ENCODE measurements around the gene C16orf74.

Gene C16orf74

GRCh38 chr16:85667841-85668413 lies 83.0 kb downstream of the C16orf74 start:
- DNase-seq = no peak

GRCh38 chr16:85667261-85667660 lies 83.6 kb downstream of the C16orf74 start:
- no peak for DNase-seq

- DNase-seq = no peak
Measured at GRCh38 chr16:85665929-85666328, 85.0 kb downstream of the C16orf74 start.

- no peak for DNase-seq
Measured at GRCh38 chr16:85665373-85665740, 85.5 kb downstream of the C16orf74 start.

GRCh38 chr16:85664580-85665372 lies 86.1 kb downstream of the C16orf74 start:
- DNase-seq = no peak

- DNase-seq = peak; percentile 66
Measured at GRCh38 chr16:85663891-85664321, 87.0 kb downstream of the C16orf74 start.

- no peak for DNase-seq
Measured at GRCh38 chr16:85662976-85663830, 87.7 kb downstream of the C16orf74 start.

GRCh38 chr16:85662482-85662812 lies 88.4 kb downstream of the C16orf74 start:
- no peak for DNase-seq

- DNase-seq = no peak
Measured at GRCh38 chr16:85661740-85662481, 89.0 kb downstream of the C16orf74 start.

- no peak for DNase-seq
Measured at GRCh38 chr16:85660843-85661739, 89.8 kb downstream of the C16orf74 start.

- DNase-seq = peak; percentile 44
Measured at GRCh38 chr16:85659805-85660511, 90.9 kb downstream of the C16orf74 start.

- DNase-seq = no peak
Measured at GRCh38 chr16:85659336-85659735, 91.6 kb downstream of the C16orf74 start.

- DNase-seq = no peak
Measured at GRCh38 chr16:85658504-85659326, 92.2 kb downstream of the C16orf74 start.

- DNase-seq = no peak
Measured at GRCh38 chr16:85657996-85658395, 92.9 kb downstream of the C16orf74 start.
